Measurements from ENCODE around the gene PCBP4.

The PCBP4 gene

GRCh38 chr3:51944451-51945021 is 22.7 kb downstream of the PCBP4 start:
- Mint-ChIP-seq H3K27me3 (no peaks in the 10 kb centered on the region), H3K36me3 (peaks cover 35% of the 10 kb centered on the region), H3K27ac (no peak overlapping the region), H3K9me3 (no peaks in the 10 kb centered on the region), H3K4me3 (no peak overlapping the region), H3K4me1 (peaks cover 34% of the 10 kb centered on the region)
- ATAC-seq: no peak

DNA sequence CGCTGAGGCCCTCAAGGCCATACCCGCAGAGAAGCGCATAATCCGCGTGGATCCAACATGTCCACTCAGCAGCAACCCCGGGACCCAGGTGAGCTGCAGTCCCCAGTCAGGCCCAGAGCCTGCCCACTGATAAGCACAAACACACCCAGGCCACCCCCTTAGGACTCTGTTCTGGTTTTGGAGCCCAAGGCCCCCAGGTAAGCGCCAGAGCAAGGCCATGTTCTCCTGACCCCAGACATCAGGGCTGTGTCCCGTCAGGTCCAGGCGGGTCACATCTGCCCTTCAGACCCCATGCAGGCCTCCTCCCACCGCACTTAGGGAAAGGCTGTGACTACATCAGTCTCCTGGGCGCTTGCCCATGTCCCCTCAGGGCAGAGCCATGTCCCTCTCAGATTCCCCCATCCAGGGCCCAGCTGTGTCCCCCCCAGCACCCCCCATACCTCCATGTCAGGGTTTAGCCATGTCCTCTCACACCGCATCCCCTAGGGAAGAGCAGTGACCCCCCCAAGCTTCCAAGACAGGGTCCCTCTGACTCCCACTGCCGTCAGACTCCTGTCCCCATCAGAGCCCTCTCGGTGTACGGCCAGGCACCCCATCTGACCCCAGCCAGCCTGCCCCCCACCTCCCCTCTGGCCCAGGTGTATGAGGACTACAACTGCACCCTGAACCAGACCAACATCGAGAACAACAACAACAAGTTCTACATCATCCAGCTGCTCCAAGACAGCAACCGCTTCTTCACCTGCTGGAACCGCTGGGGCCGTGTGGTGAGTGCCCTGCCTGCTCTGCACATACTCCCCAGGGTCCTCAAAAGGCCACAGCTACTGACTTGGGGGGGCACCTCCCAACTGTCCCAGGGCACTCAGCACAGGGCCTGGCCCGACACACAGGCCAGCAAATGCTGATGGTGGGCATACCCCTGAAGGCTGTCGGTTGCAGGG is 23.5 kb downstream of the PCBP4 start:
- Mint-ChIP-seq H3K9me3 (no peaks in the 10 kb centered on the region), H3K4me1 (peaks cover 42% of the 10 kb centered on the region), H3K36me3 (peaks cover 42% of the 10 kb centered on the region), H3K27me3 (no peaks in the 10 kb centered on the region), H3K27ac (peak overlapping the region; percentile 88), H3K4me3 (no peak overlapping the region)
- no peak for ATAC-seq

DNA sequence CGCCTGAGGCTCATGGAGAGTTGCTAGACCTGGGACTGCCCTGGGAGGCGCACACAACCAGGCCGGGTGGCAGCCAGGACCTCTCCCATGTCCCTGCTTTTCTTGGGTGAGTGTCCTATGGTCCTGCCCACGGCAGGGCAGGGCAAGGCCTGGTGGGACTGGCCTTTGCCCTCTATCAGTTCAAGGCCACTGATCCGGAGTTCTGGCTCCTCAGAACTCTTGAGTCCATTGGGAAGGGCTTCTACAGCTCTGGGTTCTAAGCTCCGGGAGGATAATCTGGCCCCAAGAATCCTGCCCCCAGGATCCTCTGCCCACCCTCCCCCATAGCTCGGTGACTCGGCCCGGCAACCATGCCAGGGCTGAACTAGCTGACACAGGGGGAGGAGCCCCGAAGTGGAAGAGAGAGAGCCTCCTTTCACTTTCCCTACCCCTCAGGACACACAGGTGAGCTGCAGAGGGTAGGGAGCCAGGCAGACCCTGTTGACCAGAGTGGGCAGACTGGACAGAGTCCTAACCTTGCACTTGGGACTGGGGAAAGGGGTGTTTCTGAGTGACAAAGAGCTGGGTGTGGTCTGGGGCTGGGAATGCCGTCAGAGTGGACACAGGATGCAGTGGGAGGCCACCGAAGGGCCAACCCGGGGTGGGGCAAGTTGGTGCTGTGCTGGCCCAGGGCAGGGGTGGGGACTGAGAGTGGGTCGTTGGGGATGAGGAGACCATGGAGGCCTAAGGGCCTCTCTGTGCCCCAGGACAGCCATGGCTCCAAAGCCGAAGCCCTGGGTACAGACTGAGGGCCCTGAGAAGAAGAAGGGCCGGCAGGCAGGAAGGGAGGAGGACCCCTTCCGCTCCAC is 24.4 kb downstream of the PCBP4 start:
- H3K27me3 Mint-ChIP-seq: no peaks in the 10 kb centered on the region
- H3K27ac Mint-ChIP-seq: peak overlapping the region; percentile 88
- peak; percentile 56 for ATAC-seq
- H3K9me3 Mint-ChIP-seq: no peaks in the 10 kb centered on the region
- peaks cover 49% of the 10 kb centered on the region for H3K36me3 Mint-ChIP-seq
- peaks cover 42% of the 10 kb centered on the region for H3K4me1 Mint-ChIP-seq
- peak overlapping the region; percentile 91 for H3K4me3 Mint-ChIP-seq

DNA sequence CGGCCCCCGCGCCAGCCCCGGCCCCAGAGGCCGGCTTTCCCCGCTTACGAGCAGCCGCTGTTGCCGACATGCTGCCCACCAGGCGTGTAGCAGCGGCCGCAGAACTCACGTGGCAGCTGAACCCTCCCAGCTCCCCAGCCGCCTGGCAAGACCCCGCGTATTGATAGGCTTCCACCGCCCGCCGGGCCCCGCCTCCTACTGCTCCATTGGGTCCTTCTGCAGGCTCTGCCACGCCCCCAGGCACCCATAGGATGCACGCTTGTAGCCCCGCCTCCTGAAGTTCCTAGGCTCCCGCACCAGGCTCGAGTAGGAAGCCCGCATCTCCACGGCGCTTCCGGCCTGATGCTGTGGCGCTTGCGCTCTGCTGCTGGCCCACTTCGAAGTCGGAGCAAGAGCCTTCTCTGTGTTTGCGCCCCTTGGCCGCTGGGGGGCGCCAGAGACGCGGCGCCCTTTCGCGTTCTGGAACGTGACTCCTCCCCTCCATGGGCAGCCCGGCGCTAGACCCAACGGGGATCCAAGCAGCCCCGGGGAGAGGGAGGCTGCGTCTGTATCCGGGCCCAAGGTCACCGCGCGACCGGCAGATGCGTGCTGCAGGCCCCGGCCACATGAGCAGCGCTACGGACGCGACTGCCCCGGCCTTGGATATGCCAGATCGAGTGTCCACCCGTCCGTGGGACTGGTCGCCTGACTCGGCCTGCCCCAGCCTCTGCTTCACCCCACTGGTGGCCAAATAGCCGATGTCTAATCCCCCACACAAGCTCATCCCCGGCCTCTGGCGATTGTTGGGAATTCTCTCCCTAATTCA is 25.3 kb downstream of the PCBP4 start, which contains the start of the genes PARP3 and RRP9:
Gene PARP3, plus strand, starts transcription at position 566 of the 805 bp plus-strand sequence. CDS start 993 bp downstream, outside the sequence.
Gene RRP9, minus strand, starts transcription at position 107 of the 805 bp plus-strand sequence. Its CDS starts 37 bp downstream, at position 70.
- Mint-ChIP-seq H3K36me3 (peaks cover 49% of the 10 kb centered on the region), H3K4me3 (peak within 1 kb of the TSS; percentile 91), H3K4me1 (peaks cover 42% of the 10 kb centered on the region), H3K27me3 (no peaks in the 10 kb centered on the region), H3K9me3 (no peaks in the 10 kb centered on the region), H3K27ac (peak within 1 kb of the TSS; percentile 88)
- ATAC-seq: peak; percentile 96

- Mint-ChIP-seq H3K36me3 (peaks cover 49% of the 10 kb centered on the region), H3K9me3 (no peaks in the 10 kb centered on the region), H3K27ac (peak overlapping the region; percentile 88), H3K4me3 (peak overlapping the region; percentile 91), H3K4me1 (peaks cover 42% of the 10 kb centered on the region), H3K27me3 (no peaks in the 10 kb centered on the region)
- ATAC-seq: no peak
Observed at GRCh38 chr3:51941463-51941797, 25.8 kb downstream of the PCBP4 start.

GRCh38 chr3:51940648-51941462 is 26.4 kb downstream of the PCBP4 start:
- Mint-ChIP-seq H3K9me3 (no peaks in the 10 kb centered on the region), H3K36me3 (peaks cover 50% of the 10 kb centered on the region), H3K27ac (peak overlapping the region; percentile 88), H3K27me3 (no peaks in the 10 kb centered on the region), H3K4me1 (peaks cover 42% of the 10 kb centered on the region), H3K4me3 (peak overlapping the region; percentile 91)
- no peak for ATAC-seq

DNA sequence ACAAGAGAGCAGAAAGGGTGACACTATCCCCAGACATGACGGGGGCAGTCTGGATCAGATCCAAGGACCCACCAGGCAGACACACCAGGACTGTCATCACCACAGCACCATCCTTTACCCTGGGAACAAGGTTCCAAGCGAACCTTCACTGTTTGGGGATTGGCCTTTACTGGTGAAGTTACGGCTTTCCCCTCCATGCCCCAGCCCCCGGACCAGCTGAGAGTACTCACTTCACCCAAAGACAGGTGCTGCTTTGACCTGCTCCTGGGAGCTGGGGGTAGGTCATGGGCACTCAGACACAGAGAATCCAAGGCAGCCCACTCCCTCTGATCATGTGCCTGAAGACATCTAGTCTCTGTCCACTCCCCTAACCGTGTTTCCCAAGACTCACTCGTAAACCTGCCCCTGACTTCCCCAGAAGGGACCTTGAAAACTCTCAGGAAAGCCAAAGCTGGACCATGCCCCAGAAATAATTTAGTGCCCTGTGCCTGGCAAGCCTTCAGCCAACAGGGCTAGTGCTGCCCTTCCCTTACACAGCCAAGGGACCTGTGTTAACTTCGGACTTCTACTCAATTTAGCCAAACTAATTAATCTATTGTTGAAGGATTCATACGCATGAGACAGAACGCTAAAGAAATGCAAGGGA is 28.4 kb downstream of the PCBP4 start:
- Mint-ChIP-seq H3K36me3 (peaks cover 54% of the 10 kb centered on the region), H3K27me3 (no peaks in the 10 kb centered on the region), H3K4me1 (peaks cover 42% of the 10 kb centered on the region), H3K27ac (peak overlapping the region; percentile 11), H3K9me3 (no peaks in the 10 kb centered on the region), H3K4me3 (peak overlapping the region; percentile 34)
- no peak for ATAC-seq

- Mint-ChIP-seq H3K9me3 (no peaks in the 10 kb centered on the region), H3K4me3 (no peak overlapping the region), H3K27me3 (no peaks in the 10 kb centered on the region), H3K27ac (peak overlapping the region; percentile 11), H3K4me1 (peaks cover 38% of the 10 kb centered on the region), H3K36me3 (peaks cover 65% of the 10 kb centered on the region)
- no peak for ATAC-seq
Observed at GRCh38 chr3:51937611-51938450, 29.4 kb downstream of the PCBP4 start.

- H3K4me1 Mint-ChIP-seq: peaks cover 30% of the 10 kb centered on the region
- no peak overlapping the region for H3K4me3 Mint-ChIP-seq
- H3K9me3 Mint-ChIP-seq: no peaks in the 10 kb centered on the region
- H3K27me3 Mint-ChIP-seq: no peaks in the 10 kb centered on the region
- H3K36me3 Mint-ChIP-seq: peaks cover 69% of the 10 kb centered on the region
- no peak for ATAC-seq
- peak overlapping the region; percentile 11 for H3K27ac Mint-ChIP-seq
Observed at GRCh38 chr3:51937014-51937413, 30.2 kb downstream of the PCBP4 start.

- Mint-ChIP-seq H3K4me3 (no peak overlapping the region), H3K9me3 (no peaks in the 10 kb centered on the region), H3K36me3 (peaks cover 78% of the 10 kb centered on the region), H3K27ac (no peak overlapping the region), H3K4me1 (peaks cover 24% of the 10 kb centered on the region), H3K27me3 (no peaks in the 10 kb centered on the region)
- no peak for ATAC-seq
Observed at GRCh38 chr3:51935886-51936755, 31.1 kb downstream of the PCBP4 start.

- ATAC-seq: no peak
- Mint-ChIP-seq H3K4me1 (peaks cover 15% of the 10 kb centered on the region), H3K36me3 (peaks cover 78% of the 10 kb centered on the region), H3K9me3 (no peaks in the 10 kb centered on the region), H3K27me3 (no peaks in the 10 kb centered on the region), H3K4me3 (no peak overlapping the region), H3K27ac (no peak overlapping the region)
Observed at GRCh38 chr3:51934991-51935885, 32.0 kb downstream of the PCBP4 start.
